MM.1S (cell line): ENCODE results near the gene WASF1.
A peak's percentile ranks its signal among the peaks of the same experiment; 100 is the strongest.

ENCODE experiments used
- DNase-seq: peaks from one replicate; pipeline ENCODE4 v3.0.0-alpha.2; 2015
- H2AFZ ChIP-seq: fragments of 300-600 bp; sonication (generic); 2 replicates; pipeline ENCODE4 v1.6.0; 2016; ENCODE audit warnings: antibody characterized with exemption, low read length
- H3F3A ChIP-seq: fragments of 300-600 bp; sonication (generic); 2 replicates; pipeline ENCODE4 v1.6.1; 2016; ENCODE audit warnings: mild to moderate bottlenecking, antibody characterized with exemption, low read length, moderate library complexity, mixed read lengths; ENCODE audit not compliant: insufficient read depth
- H3K27ac ChIP-seq: fragments of 300-600 bp; sonication (generic); 2 replicates; pipeline ENCODE4 v1.5.1; 2016; ENCODE audit warnings: mild to moderate bottlenecking, low read length
- H3K27me3 ChIP-seq: fragments of 300-600 bp; sonication (generic); replicated peaks from 2 replicates; pipeline ENCODE4 v1.6.0; 2016; ENCODE audit warnings: low read length; ENCODE audit not compliant: insufficient read depth
- H3K36me3 ChIP-seq: fragments of 300-600 bp; sonication (generic); replicated peaks from 2 replicates; pipeline ENCODE4 v1.6.1; 2016; ENCODE audit warnings: mild to moderate bottlenecking, low read length, mixed read lengths; ENCODE audit not compliant: insufficient read depth
- H3K4me1 ChIP-seq: fragments of 300-600 bp; sonication (generic); 2 replicates; pipeline ENCODE4 v1.6.1; 2016; ENCODE audit warnings: low read length, mixed read lengths
- H3K4me2 ChIP-seq: fragments of 300-600 bp; sonication (generic); 2 replicates; pipeline ENCODE4 v1.6.0; 2016; ENCODE audit warnings: low read depth, low read length
- H3K4me3 ChIP-seq: fragments of 300-600 bp; sonication (generic); 2 replicates; pipeline ENCODE4 v1.5.1; 2016; ENCODE audit warnings: low read length, mixed read lengths
- H3K79me2 ChIP-seq: fragments of 300-600 bp; sonication (generic); 2 replicates; pipeline ENCODE4 v1.6.1; 2016; ENCODE audit warnings: mixed run types, low read length, mixed read lengths
- H3K9ac ChIP-seq: fragments of 300-600 bp; sonication (generic); 2 replicates; pipeline ENCODE4 v1.6.1; 2016; ENCODE audit warnings: low read length, mixed read lengths
- H3K9me2 ChIP-seq: fragments of 300-600 bp; sonication (generic); replicated peaks from 2 replicates; pipeline ENCODE4 v1.6.1; 2016; ENCODE audit warnings: mild to moderate bottlenecking, low read length, mixed read lengths; ENCODE audit not compliant: insufficient read depth
- H3K9me3 ChIP-seq: fragments of 300-600 bp; sonication (generic); replicated peaks from 2 replicates; pipeline ENCODE4 v1.6.1; 2016; ENCODE audit warnings: mild to moderate bottlenecking, low read length, mixed read lengths; ENCODE audit not compliant: insufficient read depth
- H4K20me1 ChIP-seq: fragments of 300-600 bp; sonication (generic); 2 replicates; pipeline ENCODE4 v1.6.1; 2016; ENCODE audit warnings: mild to moderate bottlenecking, low read length, moderate library complexity, mixed read lengths; ENCODE audit not compliant: insufficient read depth
- EZH2 ChIP-seq: fragments of 300-600 bp; sonication (generic); optimal IDR thresholded peaks from 2 replicates; pipeline ENCODE3; 2017; ENCODE audit warnings: low read depth, mild to moderate bottlenecking, antibody characterized with exemption, low read length, mixed read lengths
- EZH2phosphoT487 ChIP-seq: fragments of 300-600 bp; sonication (generic); IDR thresholded peaks from 2 replicates; pipeline ENCODE4 v1.6.1; 2018; ENCODE audit warnings: antibody characterized with exemption, low read length
- TF ChIP-seq, protein P1 (sequence below): fragments of 300-600 bp; sonication (generic); IDR thresholded peaks from 2 replicates; pipeline ENCODE4 v1.5.1; 2016; ENCODE audit warnings: antibody characterized with exemption, low read length, mixed read lengths

The WASF1 gene

GRCh38 chr6:110105296-110105695 is 74.2 kb downstream of the WASF1 start:
- no peak overlapping the region for H3K4me3 ChIP-seq
- TF ChIP-seq, protein P1, sequence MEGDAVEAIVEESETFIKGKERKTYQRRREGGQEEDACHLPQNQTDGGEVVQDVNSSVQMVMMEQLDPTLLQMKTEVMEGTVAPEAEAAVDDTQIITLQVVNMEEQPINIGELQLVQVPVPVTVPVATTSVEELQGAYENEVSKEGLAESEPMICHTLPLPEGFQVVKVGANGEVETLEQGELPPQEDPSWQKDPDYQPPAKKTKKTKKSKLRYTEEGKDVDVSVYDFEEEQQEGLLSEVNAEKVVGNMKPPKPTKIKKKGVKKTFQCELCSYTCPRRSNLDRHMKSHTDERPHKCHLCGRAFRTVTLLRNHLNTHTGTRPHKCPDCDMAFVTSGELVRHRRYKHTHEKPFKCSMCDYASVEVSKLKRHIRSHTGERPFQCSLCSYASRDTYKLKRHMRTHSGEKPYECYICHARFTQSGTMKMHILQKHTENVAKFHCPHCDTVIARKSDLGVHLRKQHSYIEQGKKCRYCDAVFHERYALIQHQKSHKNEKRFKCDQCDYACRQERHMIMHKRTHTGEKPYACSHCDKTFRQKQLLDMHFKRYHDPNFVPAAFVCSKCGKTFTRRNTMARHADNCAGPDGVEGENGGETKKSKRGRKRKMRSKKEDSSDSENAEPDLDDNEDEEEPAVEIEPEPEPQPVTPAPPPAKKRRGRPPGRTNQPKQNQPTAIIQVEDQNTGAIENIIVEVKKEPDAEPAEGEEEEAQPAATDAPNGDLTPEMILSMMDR = no peak
- TF ChIP-seq EZH2phosphoT487 (no peak), EZH2 (no peak)
- no peaks in the 10 kb centered on the region for H3K27me3 ChIP-seq
- no peaks in the 10 kb centered on the region for H3F3A ChIP-seq
- no peak overlapping the region for H2AFZ ChIP-seq
- H3K79me2 ChIP-seq = no peaks in the 10 kb centered on the region
- H3K9ac ChIP-seq = no peak overlapping the region
- no peaks in the 10 kb centered on the region for H3K36me3 ChIP-seq
- no peak overlapping the region for H3K27ac ChIP-seq
- H3K9me3 ChIP-seq = no peaks in the 10 kb centered on the region
- H3K4me1 ChIP-seq = 0 out of 2 replicates have a peak, but pooled peaks cover 7% of the 10 kb centered on the region
- no peaks in the 10 kb centered on the region for H4K20me1 ChIP-seq
- no peak for DNase-seq
- H3K4me2 ChIP-seq = no peak overlapping the region
- H3K9me2 ChIP-seq = no peaks in the 10 kb centered on the region

DNA sequence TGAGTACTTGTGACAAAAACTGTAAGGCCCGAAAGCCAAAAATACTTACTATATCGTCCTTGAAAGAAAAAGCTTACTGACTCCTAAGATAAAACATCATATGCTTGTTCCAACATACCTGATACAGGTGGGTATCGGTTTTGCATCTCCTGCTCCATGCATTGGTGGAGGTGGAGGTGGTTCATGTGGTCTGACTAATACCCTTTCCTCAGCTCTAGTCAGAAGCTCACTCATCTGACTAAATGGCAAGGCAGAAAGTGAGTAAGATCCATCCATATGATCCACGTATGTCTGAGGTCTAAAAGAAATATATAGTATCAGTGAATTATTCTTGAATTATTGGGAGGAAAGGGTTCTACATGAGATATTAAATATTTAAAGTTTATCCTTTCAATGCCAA is 76.2 kb downstream of the WASF1 start:
- H3K4me1 ChIP-seq = 0 out of 2 replicates have a peak, but pooled peaks cover 7% of the 10 kb centered on the region
- H3K27ac ChIP-seq = no peak overlapping the region
- no peaks in the 10 kb centered on the region for H3K36me3 ChIP-seq
- H3K27me3 ChIP-seq = no peaks in the 10 kb centered on the region
- no peak overlapping the region for H3K9ac ChIP-seq
- no peaks in the 10 kb centered on the region for H4K20me1 ChIP-seq
- no peak overlapping the region for H3K4me3 ChIP-seq
- H2AFZ ChIP-seq = no peak overlapping the region
- no peak for DNase-seq
- H3K9me3 ChIP-seq = no peaks in the 10 kb centered on the region
- H3F3A ChIP-seq = no peaks in the 10 kb centered on the region
- no peaks in the 10 kb centered on the region for H3K9me2 ChIP-seq
- no peaks in the 10 kb centered on the region for H3K79me2 ChIP-seq
- no peak overlapping the region for H3K4me2 ChIP-seq
- TF ChIP-seq, protein P1 = no peak
- TF ChIP-seq EZH2phosphoT487 = no peak
- TF ChIP-seq EZH2 = no peak

GRCh38 chr6:110102411-110102810 is 77.1 kb downstream of the WASF1 start:
- H3K27me3 ChIP-seq = no peaks in the 10 kb centered on the region
- no peak overlapping the region for H3K4me3 ChIP-seq
- no peak overlapping the region for H2AFZ ChIP-seq
- no peak overlapping the region for H3K9ac ChIP-seq
- TF ChIP-seq EZH2 = no peak
- no peak for TF ChIP-seq EZH2phosphoT487
- TF ChIP-seq, protein P1 = no peak
- no peak for DNase-seq
- H4K20me1 ChIP-seq = no peaks in the 10 kb centered on the region
- peak overlapping the region; percentile 30; the same call in 1 of the 2 replicates for H3K27ac ChIP-seq
- 0 out of 2 replicates have a peak, but pooled peaks cover 7% of the 10 kb centered on the region for H3K4me1 ChIP-seq
- H3K4me2 ChIP-seq = peak overlapping the region; percentile 23; the same call in 1 of the 2 replicates
- H3K9me3 ChIP-seq = no peaks in the 10 kb centered on the region
- no peaks in the 10 kb centered on the region for H3K9me2 ChIP-seq
- no peaks in the 10 kb centered on the region for H3F3A ChIP-seq
- H3K79me2 ChIP-seq = no peaks in the 10 kb centered on the region
- no peaks in the 10 kb centered on the region for H3K36me3 ChIP-seq
